ENCODE results near the gene PLPP4. TPM values are rescaled to one million over a fixed set of nuclear protein-coding genes. Genes with fewer than 3 reads are reported as not detected.

Gene PLPP4
- total RNA-seq, 1 donor from 2014 or later, result not detected

DNA sequence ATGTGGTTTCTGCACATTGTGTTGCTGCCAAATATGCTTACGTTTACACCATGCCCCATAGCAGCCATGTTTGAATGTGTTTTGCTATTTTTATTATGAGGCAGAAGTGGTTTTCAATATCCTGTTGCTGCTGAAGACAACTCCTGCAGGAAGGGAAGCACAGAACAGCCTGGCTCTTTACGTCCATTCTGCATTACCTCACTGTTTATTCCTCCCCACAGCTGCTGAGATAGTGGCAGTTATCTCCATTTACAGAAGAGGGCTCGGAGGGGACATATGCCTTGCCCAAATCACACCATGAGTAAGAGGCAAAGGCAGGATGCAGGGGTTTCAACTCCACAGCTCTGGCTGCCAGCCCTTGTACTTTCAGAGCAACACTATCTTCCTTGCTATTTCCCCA is 35.3 kb downstream of the PLPP4 start:
- TF ChIP-seq, protein P1, sequence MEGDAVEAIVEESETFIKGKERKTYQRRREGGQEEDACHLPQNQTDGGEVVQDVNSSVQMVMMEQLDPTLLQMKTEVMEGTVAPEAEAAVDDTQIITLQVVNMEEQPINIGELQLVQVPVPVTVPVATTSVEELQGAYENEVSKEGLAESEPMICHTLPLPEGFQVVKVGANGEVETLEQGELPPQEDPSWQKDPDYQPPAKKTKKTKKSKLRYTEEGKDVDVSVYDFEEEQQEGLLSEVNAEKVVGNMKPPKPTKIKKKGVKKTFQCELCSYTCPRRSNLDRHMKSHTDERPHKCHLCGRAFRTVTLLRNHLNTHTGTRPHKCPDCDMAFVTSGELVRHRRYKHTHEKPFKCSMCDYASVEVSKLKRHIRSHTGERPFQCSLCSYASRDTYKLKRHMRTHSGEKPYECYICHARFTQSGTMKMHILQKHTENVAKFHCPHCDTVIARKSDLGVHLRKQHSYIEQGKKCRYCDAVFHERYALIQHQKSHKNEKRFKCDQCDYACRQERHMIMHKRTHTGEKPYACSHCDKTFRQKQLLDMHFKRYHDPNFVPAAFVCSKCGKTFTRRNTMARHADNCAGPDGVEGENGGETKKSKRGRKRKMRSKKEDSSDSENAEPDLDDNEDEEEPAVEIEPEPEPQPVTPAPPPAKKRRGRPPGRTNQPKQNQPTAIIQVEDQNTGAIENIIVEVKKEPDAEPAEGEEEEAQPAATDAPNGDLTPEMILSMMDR (IDR thresholded peaks at IDR 0.05), result no peak
- CTCF ChIA-PET, result no interaction called here
- no peaks in the 10 kb centered on the region for H3K36me3 Mint-ChIP-seq (ENCODE audit: low read depth)
- DNase-seq, result no peak
- no peaks in the 10 kb centered on the region for H3K9me3 Mint-ChIP-seq
- no peak for ATAC-seq (ENCODE audit: low read depth)
- H3K27ac Mint-ChIP-seq, result no peak overlapping the region
- no peak overlapping the region for H3K4me3 Mint-ChIP-seq
- H3K4me1 Mint-ChIP-seq, result peaks cover 4% of the 10 kb centered on the region
- POLR2A ChIA-PET, result no interaction called here
- H3K27me3 Mint-ChIP-seq, result peaks cover 3% of the 10 kb centered on the region
- intact Hi-C loops (cut with micrococcal nuclease), result no loop called here

GRCh38 chr10:120493411-120494312 is 36.6 kb downstream of the PLPP4 start:
- ATAC-seq (ENCODE audit: low read depth), result no peak
- ChIA-PET POLR2A (no interaction called here), CTCF (no interaction called here)
- Mint-ChIP-seq H3K27me3 (peaks cover 3% of the 10 kb centered on the region), H3K27ac (no peak overlapping the region), H3K4me1 (peaks cover 4% of the 10 kb centered on the region), H3K36me3 (ENCODE audit: low read depth) (no peaks in the 10 kb centered on the region), H3K4me3 (no peak overlapping the region), H3K9me3 (no peaks in the 10 kb centered on the region)
- DNase-seq, result no peak
- intact Hi-C loops (cut with micrococcal nuclease), result no loop called here
- TF ChIP-seq, protein P1 (IDR thresholded peaks at IDR 0.05), result no peak

DNA sequence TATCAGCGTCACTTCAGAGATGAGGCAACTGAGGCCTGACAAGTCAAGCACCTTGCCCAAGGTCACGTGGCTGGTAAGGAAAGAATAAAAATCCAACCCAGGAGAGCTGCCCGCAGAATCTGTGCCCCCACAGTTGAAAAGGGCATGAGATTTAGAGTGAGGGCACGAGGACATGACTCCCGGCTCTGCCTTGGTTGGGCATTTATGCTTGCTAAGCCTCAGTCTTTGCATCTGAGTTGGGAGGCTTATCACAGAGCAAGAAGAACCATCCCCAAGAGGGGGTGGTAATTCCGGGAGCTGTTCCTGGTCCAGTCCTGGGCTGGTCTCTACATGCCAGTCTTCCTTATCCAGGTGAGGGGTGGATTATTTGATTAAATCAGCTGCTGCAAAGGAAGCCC is 37.3 kb downstream of the PLPP4 start:
- H3K27me3 Mint-ChIP-seq, result peaks cover 3% of the 10 kb centered on the region

GRCh38 chr10:120495226-120496009 is 38.4 kb downstream of the PLPP4 start:
- TF ChIP-seq, protein P1 (IDR thresholded peaks at IDR 0.05), result no peak
- no peak overlapping the region for H3K27ac Mint-ChIP-seq
- intact Hi-C loops (cut with micrococcal nuclease), result no loop called here
- peaks cover 4% of the 10 kb centered on the region for H3K4me1 Mint-ChIP-seq
- H3K9me3 Mint-ChIP-seq, result no peaks in the 10 kb centered on the region
- ChIA-PET CTCF (no interaction called here), POLR2A (no interaction called here)
- no peaks in the 10 kb centered on the region for H3K36me3 Mint-ChIP-seq (ENCODE audit: low read depth)
- H3K4me3 Mint-ChIP-seq, result no peak overlapping the region
- H3K27me3 Mint-ChIP-seq, result peaks cover 3% of the 10 kb centered on the region
- no peak for DNase-seq
- ATAC-seq (ENCODE audit: low read depth), result no peak

More for the DNA sequence above, 37.3 kb downstream of the PLPP4 start:
- ChIA-PET CTCF (no interaction called here), POLR2A (no interaction called here)
- ATAC-seq (ENCODE audit: low read depth) (no peak), DNase-seq (no peak)
- H3K27ac Mint-ChIP-seq, result no peak overlapping the region
- no peaks in the 10 kb centered on the region for H3K9me3 Mint-ChIP-seq
- H3K4me1 Mint-ChIP-seq, result peaks cover 4% of the 10 kb centered on the region
- TF ChIP-seq, protein P1 (IDR thresholded peaks at IDR 0.05), result no peak
- H3K4me3 Mint-ChIP-seq, result no peak overlapping the region
- H3K36me3 Mint-ChIP-seq (ENCODE audit: low read depth), result no peaks in the 10 kb centered on the region
- intact Hi-C loops (cut with micrococcal nuclease), result no loop called here

DNA sequence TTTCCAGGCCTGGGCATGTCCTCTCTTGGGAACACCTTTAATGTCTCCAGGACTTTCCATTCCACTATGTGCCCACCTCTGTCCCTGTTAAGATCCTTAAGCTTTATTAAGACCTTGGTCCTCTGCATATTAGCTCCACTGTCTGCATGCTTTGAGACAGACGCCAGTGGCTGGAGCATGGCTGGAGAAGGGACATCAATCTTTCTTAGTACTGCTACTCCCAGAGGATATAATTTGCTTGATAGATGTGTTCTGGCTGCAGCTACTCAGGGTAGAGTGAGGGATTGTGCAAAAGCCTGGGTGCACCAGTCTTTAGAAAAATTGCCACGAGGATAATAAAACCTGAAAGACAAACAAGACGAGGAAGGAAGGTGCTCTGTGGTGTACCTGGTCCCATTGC is 42.9 kb downstream of the PLPP4 start:
- TF ChIP-seq, protein P1 (IDR thresholded peaks at IDR 0.05), result no peak
- H3K36me3 Mint-ChIP-seq (ENCODE audit: low read depth), result no peaks in the 10 kb centered on the region
- H3K27ac Mint-ChIP-seq, result no peak overlapping the region
- H3K27me3 Mint-ChIP-seq, result peaks cover 3% of the 10 kb centered on the region
- ChIA-PET POLR2A (no interaction called here), CTCF (no interaction called here)
- no peak for ATAC-seq (ENCODE audit: low read depth)
- H3K9me3 Mint-ChIP-seq, result no peaks in the 10 kb centered on the region
- DNase-seq, result no peak
- intact Hi-C loops (cut with micrococcal nuclease), result no loop called here
- H3K4me3 Mint-ChIP-seq, result no peak overlapping the region
- H3K4me1 Mint-ChIP-seq, result no peaks in the 10 kb centered on the region
